ENCODE results near the gene TMEM170B.

GRCh38 chr6:11497107-11497506 lies 40.4 kb upstream of the TMEM170B start:
- no peak for TF ChIP-seq HOXA7 (CRISPR knock-in tag; IDR thresholded peaks at IDR 0.05)
- no peak for TF ChIP-seq POLR2A (IDR thresholded peaks at IDR 0.05; ENCODE audit: low read length)

Measured in A549 (cell line).